ENCODE data around the gene NSMF. TPM values are rescaled to one million over a fixed set of nuclear protein-coding genes. Genes with fewer than 3 reads are reported as not detected.
"Not testable (repeated sequence)": the region's sequence is repeated elsewhere in the genome, so short reads cannot be mapped to it uniquely, and the experiment has no call there.

Gene NSMF
- total and polyA plus RNA-seq, 5 experiments from 2014 or later = 7.7 to 19.3 (median 14.7) TPM

- Mint-ChIP-seq H3K36me3 (no peaks in the 10 kb centered on the region), H3K9me3 (no peaks in the 10 kb centered on the region), H3K4me3 (no peak overlapping the region), H3K27me3 (peaks cover 0 to 3% (median 0%) of the 10 kb centered on the region in 5 donors), H3K27ac (peak overlapping the region in 1 of 10 donors; percentile 28), H3K4me1 (peaks cover 0 to 27% (median 9%) of the 10 kb centered on the region in 4 donors)
- no peak for ATAC-seq
- DNase-seq = peak in 1 of 10 donors; percentile 53
- POLR2A ChIA-PET = interaction anchor here (1.1 to 1.5 kb wide), 3 partner anchors 10 to 139 kb away, joined by 3 to 5 read pairs (median 3); partner anchors contain the start of genes EXD3, MRPL41 and NOXA1
These were observed 46.7 kb downstream of the NSMF start for GRCh38 chr9:137412431-137412830.

- no peaks in the 10 kb centered on the region for H3K36me3 Mint-ChIP-seq
- peaks cover 0 to 5% (median 0%) of the 10 kb centered on the region in 5 donors for H3K27me3 Mint-ChIP-seq
- no peak for ATAC-seq
- H3K4me3 Mint-ChIP-seq = peak overlapping the region in 4 of 10 donors; percentile 22 to 67 (median 46)
- no peaks in the 10 kb centered on the region for H3K9me3 Mint-ChIP-seq
- H3K27ac Mint-ChIP-seq = no peak overlapping the region
- peaks cover 0 to 27% (median 9%) of the 10 kb centered on the region in 4 donors for H3K4me1 Mint-ChIP-seq
- peak in 2 of 10 donors; percentile 41 to 61 for DNase-seq
- POLR2A ChIA-PET = interaction anchor here (1.1 to 1.5 kb wide), 3 partner anchors 10 to 140 kb away, joined by 3 to 5 read pairs (median 3); partner anchors contain the start of genes EXD3, MRPL41 and NOXA1
These were observed 47.3 kb downstream of the NSMF start for GRCh38 chr9:137411645-137412380.

- no peaks in the 10 kb centered on the region for H3K9me3 Mint-ChIP-seq
- ATAC-seq = no peak
These were observed 47.9 kb downstream of the NSMF start for GRCh38 chr9:137411260-137411644.

GRCh38 chr9:137410891-137411249, 48.3 kb downstream of the NSMF start:
- no peaks in the 10 kb centered on the region for H3K36me3 Mint-ChIP-seq
- H3K9me3 Mint-ChIP-seq = no peaks in the 10 kb centered on the region
- H3K27ac Mint-ChIP-seq = no peak overlapping the region
- H3K4me3 Mint-ChIP-seq = peak overlapping the region in 2 of 10 donors; percentile 43 to 67
- H3K4me1 Mint-ChIP-seq = peaks cover 0 to 30% (median 9%) of the 10 kb centered on the region in 4 donors
- H3K27me3 Mint-ChIP-seq = peaks cover 0 to 8% (median 0%) of the 10 kb centered on the region in 5 donors
- no peak for DNase-seq
- no peak for ATAC-seq
- POLR2A ChIA-PET = interaction anchor here (1.0 kb wide), 1 partner anchor 95 kb away, joined by 6 read pairs; no protein-coding TSS in a partner anchor

More at GRCh38 chr9:137411260-137411644, 47.9 kb downstream of the NSMF start:
- peaks cover 0 to 5% (median 0%) of the 10 kb centered on the region in 5 donors for H3K27me3 Mint-ChIP-seq
- peaks cover 0 to 27% (median 9%) of the 10 kb centered on the region in 4 donors for H3K4me1 Mint-ChIP-seq
- POLR2A ChIA-PET = interaction anchor here (1.1 to 1.5 kb wide), 2 partner anchors 12 to 141 kb away, joined by 3 to 5 read pairs; partner anchors contain the start of genes EXD3, MRPL41 and NOXA1
- no peaks in the 10 kb centered on the region for H3K36me3 Mint-ChIP-seq
- DNase-seq = peak in 1 of 10 donors; percentile 46
- H3K27ac Mint-ChIP-seq = no peak overlapping the region
- peak overlapping the region in 3 of 10 donors; percentile 22 to 67 (median 43) for H3K4me3 Mint-ChIP-seq

GRCh38 chr9:137410236-137410890, 48.8 kb downstream of the NSMF start:
- H3K27ac Mint-ChIP-seq, H3K36me3 Mint-ChIP-seq, ATAC-seq, H3K9me3 Mint-ChIP-seq: not testable (repeated sequence)
- POLR2A ChIA-PET = interaction anchor here (1.0 kb wide), 1 partner anchor 94 kb away, joined by 6 read pairs; no protein-coding TSS in a partner anchor
- Mint-ChIP-seq H3K27me3 (peaks cover 0 to 11% (median 0%) of the 10 kb centered on the region in 5 donors), H3K4me3 (peak overlapping the region in 1 of 10 donors; percentile 43), H3K4me1 (peaks cover 0 to 34% (median 10%) of the 10 kb centered on the region in 4 donors)
- DNase-seq = peak in 1 of 10 donors; percentile 60

- DNase-seq = no peak
- Mint-ChIP-seq H3K4me3 (peak overlapping the region in 2 of 10 donors; percentile 8 to 26), H3K4me1 (peaks cover 0 to 30% (median 9%) of the 10 kb centered on the region in 4 donors), H3K9me3 (no peaks in the 10 kb centered on the region), H3K36me3 (no peaks in the 10 kb centered on the region), H3K27ac (peak overlapping the region in 1 of 10 donors; percentile 62), H3K27me3 (peaks cover 0 to 11% (median 0%) of the 10 kb centered on the region in 5 donors)
- ATAC-seq = no peak
- POLR2A ChIA-PET = no interaction called here
These were observed 49.6 kb downstream of the NSMF start for GRCh38 chr9:137409515-137409914.

DNA sequence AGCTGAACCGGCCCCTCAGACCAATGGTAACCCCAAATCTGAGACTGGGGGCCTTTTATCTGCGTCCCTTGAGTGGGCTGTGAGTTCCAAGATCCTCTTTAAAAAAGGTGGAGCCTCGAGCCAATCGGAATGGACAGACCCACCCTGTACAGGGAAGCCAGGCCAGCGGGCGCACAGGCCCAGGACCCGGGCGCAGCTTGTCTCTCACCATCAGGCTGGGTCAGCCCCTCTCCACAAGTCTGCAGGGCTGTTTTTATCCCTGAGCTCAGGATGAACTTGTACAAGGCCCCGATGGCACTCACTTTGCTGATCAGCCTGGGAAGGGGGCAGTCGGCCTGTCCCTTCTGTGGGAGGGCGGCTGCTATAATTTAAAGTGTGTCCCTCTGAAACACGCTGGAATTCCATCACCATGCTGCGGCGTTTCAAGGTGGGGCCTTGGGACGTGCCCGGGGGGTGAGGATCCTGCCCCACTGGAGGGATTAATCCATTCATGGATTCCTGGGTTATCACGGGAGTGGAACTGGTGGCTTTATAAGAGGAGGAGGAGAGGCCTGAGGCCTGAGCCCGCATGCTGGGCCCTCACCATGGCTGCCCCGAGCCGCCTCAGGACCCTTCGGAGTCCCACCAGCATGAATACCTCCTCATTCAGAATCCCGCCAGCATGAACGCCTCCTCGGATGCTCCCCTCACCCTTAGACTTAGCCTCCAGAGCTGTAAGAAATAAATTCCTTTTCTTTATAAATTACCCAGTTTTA, 50.3 kb downstream of the NSMF start:
- peaks cover 0 to 25% (median 8%) of the 10 kb centered on the region in 4 donors for H3K4me1 Mint-ChIP-seq
- peaks cover 0 to 11% (median 0%) of the 10 kb centered on the region in 5 donors for H3K27me3 Mint-ChIP-seq
- H3K9me3 Mint-ChIP-seq = no peaks in the 10 kb centered on the region
- no peak for DNase-seq
- POLR2A ChIA-PET = no interaction called here
- H3K36me3 Mint-ChIP-seq = no peaks in the 10 kb centered on the region
- no peak overlapping the region for H3K4me3 Mint-ChIP-seq
- no peak for ATAC-seq
- peak overlapping the region in 1 of 10 donors; percentile 62 for H3K27ac Mint-ChIP-seq

- DNase-seq (no peak), ATAC-seq (no peak)
- POLR2A ChIA-PET = interaction anchor here (0.6 to 1.1 kb wide), 2 partner anchors 18 to 105 kb away, joined by 3 to 6 read pairs; partner anchors contain the start of gene NRARP
- no peak overlapping the region for H3K27ac Mint-ChIP-seq
- H3K4me3 Mint-ChIP-seq = peak overlapping the region in 3 of 10 donors; percentile 20 to 72 (median 43)
- H3K4me1 Mint-ChIP-seq = peaks cover 0 to 19% (median 6%) of the 10 kb centered on the region in 4 donors
- H3K36me3 Mint-ChIP-seq = peaks cover 0 to under 1% (median 0%) of the 10 kb centered on the region in 3 donors
- peaks cover 0 to 11% (median 0%) of the 10 kb centered on the region in 5 donors for H3K27me3 Mint-ChIP-seq
- no peaks in the 10 kb centered on the region for H3K9me3 Mint-ChIP-seq
These were observed 51.4 kb downstream of the NSMF start for GRCh38 chr9:137407590-137408300.

DNA sequence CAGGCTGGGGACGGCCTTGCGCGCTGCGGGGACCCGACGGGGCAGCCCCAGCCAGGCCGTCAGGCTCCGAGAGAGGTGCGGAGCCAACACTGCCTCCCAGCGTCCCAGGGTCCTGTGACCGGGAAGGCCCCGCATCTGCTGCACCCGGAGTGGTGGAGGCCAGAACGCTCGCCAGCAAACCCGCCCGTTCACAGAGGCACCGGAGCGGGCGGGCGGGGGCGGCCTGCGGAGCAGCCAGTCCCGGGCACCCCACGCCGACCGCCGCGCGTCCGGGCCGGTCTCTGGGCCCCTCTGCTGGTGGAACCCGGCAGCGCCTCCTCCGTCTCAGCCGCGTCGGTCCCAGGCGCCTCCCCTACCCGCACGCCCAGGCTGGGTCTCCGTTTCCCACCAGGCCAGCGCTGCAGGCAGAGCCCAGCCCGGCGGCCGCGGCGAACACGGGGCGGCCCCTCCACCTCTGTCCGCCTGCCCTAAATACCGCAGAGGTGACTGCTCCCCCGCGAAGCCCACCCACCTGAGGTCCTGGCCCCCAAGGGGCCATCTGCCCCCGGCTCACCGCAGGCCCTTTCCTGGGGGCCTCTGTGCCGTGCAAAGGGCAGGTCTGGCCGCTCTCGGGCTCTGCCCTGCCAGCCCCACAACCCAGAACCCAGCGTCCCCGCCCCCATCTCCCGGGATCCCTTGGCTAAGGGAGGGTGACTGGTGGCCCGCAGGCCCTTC, 52.1 kb downstream of the NSMF start:
- Mint-ChIP-seq H3K27me3 (peaks cover 0 to 11% (median 0%) of the 10 kb centered on the region in 5 donors), H3K9me3 (no peaks in the 10 kb centered on the region), H3K4me3 (no peak overlapping the region), H3K4me1 (peaks cover 0 to 20% (median 7%) of the 10 kb centered on the region in 4 donors), H3K36me3 (peaks cover 0 to 7% (median 6%) of the 10 kb centered on the region in 3 donors), H3K27ac (no peak overlapping the region)
- POLR2A ChIA-PET = interaction anchor here (1.1 kb wide), 1 partner anchor 105 kb away, joined by 3 read pairs; the partner anchor contains the start of gene NRARP
- DNase-seq (peak in 9 of 10 donors; percentile 35 to 77 (median 65)), ATAC-seq (peak; percentile 97 to 98)

DNA sequence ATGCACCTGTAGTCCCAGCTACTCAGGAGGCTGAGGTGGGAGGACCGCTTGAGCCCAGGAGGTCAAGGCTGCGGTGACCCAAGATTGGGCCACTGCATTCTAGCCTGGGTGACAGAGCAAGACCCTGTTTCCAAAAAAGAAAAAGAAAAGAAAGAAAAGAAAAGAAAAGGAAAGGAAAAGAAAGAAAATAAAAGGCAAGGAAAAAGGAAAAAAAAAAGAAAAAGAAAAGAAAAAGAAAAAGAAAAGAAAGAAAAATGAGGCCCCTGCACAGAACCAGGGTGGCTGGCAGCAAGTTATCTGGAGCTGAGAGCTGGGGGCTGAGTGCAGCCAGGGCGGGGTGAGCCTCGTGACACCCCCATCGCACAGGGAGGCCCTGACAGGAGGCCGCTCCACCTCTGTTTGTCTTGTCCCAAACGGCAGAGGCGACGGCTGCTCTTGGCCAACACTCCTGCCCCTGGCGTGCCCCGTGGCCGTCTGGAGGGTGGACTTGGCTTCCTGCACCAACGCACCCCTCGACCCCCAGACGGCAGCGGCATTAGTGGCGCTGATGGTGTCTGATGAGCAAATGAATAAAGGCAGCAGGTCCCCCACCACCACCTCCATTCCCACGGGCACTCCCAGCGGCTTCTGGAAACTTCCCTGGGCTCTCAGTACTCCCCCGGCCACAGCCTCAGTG, 52.9 kb downstream of the NSMF start:
- H3K9me3 Mint-ChIP-seq = no peaks in the 10 kb centered on the region
- H3K4me1 Mint-ChIP-seq = peaks cover 0 to 20% (median 5%) of the 10 kb centered on the region in 4 donors
- ATAC-seq (no peak), DNase-seq (no peak)
- POLR2A ChIA-PET = no interaction called here
- peak overlapping the region in 2 of 10 donors; percentile 69 to 88 for H3K27ac Mint-ChIP-seq
- H3K36me3 Mint-ChIP-seq = peaks cover 0 to 7% (median 6%) of the 10 kb centered on the region in 3 donors
- H3K27me3 Mint-ChIP-seq = peaks cover 0 to 11% (median 0%) of the 10 kb centered on the region in 5 donors
- H3K4me3 Mint-ChIP-seq = peak overlapping the region in 6 of 10 donors; percentile 10 to 82 (median 48)

All from naive thymus-derived CD8-positive, alpha-beta T cell (primary cell).